ENCODE data around the gene PKN2.

Gene PKN2

DNA sequence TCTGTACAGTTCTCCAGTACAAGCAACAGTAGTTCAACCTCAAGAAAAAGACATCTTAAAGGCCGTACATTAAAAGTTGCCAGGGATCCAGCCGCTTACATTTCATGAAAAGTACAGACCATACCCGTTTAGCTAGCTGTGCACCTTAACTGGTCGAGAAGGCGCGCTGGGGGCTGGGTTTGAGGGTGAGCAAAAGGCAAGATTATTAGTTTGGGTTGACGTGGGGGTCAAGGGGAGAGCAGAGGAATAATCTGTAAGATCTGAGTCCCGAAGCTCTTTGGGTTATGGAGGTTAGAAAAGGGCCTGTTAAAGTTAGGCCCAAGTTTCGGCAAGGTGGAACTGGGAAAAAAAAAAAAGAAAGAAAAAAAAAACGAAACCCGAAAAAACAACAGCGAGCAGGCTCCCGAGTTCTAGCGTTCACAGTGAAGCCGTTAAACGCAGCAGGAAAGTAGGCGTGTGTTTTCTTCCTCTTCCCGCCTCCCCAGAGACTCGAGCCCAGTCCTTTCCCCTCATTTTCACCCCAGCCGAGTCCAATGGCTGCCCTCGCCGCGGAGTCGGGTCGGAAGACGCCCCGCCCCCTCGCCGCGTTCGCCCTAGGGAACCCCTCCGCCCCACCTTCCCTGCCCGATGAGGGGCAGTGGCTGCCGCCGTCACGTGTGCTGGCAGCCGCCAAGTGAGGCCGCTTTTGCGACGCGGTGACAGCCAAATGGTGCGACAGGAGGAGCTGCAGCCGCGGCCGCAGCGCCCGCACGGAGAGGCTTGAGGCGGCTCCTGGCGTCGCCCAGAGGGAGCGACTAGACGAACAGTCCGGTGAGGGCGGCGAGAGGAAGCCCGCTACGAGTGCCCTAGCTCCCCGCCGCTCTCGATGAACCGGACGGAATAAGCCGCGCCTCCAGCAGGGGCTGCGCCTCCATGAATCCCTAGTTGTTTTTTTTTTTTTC lies at the start of gene PKN2:
Gene PKN2, plus strand, starts transcription at position 733 of the 941 bp plus-strand sequence. CDS start 308 bp downstream, outside the sequence.
- DNase-seq = peak; percentile 94 to 96

GRCh38 chr1:88634538-88634937 lies 49.5 kb upstream of the PKN2 start:
- DNase-seq = no peak

GRCh38 chr1:88640060-88640459 lies 44.0 kb upstream of the PKN2 start:
- DNase-seq = no peak

- no peak for DNase-seq
Observed at GRCh38 chr1:88645886-88646285, 38.2 kb upstream of the PKN2 start.

DNA sequence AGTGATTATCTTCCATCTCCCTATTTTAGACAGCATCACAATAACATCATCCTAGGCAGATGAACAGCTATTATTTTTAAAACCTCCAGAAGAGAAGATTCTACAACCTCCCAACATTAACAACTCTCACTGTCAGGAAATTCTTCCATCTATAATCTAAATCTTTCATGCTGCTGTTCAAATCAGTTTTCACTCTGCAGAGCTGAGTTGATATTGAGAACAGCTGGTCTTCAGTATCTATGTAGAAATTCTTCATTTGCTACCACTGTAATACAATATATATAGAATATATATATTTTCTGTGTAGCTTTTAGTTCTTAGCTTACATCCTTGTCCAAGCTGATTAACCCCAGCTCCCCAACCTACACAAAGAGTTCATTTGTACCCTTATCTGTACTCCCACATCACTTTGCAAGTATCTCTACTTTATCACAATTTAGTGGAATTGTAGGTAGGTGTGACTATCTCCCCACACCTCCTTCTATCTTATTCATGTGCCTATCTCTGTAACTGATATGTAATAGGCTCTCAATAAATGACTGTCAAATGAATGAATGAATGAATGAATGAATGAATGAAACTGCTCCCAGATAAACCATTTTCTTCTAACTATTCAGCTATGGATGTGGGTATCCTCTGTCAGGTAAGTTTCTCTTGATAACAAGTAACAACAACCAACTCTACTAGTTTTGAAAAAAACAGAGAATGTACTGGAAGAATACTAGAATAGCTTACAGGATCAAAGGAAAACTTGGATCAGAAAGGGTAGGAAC lies 37.4 kb upstream of the PKN2 start:
- no peak for DNase-seq

DNA sequence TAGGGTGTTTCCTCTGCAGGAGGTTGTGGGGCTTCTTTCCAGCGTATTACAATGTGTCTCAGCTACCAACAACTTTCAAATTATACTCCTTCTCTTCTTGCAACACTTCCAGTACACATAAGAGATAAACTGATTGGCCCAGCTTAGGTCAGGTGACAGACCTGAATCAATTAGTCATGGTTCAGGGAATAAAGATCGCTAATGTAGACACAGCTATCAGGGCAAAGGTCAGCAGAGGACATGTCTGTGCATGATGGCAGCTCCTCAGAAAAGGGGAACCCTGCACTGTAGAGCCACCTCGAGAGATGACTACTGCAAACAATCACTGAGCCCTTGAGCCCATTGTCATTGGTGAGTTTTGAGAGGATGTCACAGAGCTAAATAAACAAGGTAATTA lies 36.8 kb upstream of the PKN2 start:
- no peak for DNase-seq

- no peak for DNase-seq
Observed at GRCh38 chr1:88647749-88648415, 36.2 kb upstream of the PKN2 start.

DNA sequence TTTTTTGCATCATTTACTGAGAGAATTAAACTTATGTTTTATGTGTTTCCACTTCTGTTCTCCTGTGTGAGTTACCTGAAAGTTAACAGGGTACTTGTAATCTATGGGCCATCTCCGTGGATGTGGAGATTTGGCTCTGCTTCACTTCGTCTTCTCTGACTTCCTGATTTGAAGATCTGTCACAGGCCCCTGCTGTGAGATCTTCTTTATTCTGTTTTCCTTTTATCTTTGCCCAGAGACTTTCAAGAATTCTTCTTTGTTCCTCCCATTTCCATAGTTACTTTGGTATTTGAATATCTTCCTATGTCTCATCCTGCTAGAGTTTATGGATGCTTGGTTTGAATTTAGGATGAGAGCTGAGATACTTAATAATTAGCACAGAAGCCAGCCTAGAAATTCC lies 35.4 kb upstream of the PKN2 start:
- DNase-seq = no peak

- no peak for DNase-seq
Observed at GRCh38 chr1:88649932-88650331, 34.1 kb upstream of the PKN2 start.

- no peak for DNase-seq
Observed at GRCh38 chr1:88650676-88651418, 33.2 kb upstream of the PKN2 start.

GRCh38 chr1:88655140-88655539 lies 28.9 kb upstream of the PKN2 start:
- no peak for DNase-seq

DNA sequence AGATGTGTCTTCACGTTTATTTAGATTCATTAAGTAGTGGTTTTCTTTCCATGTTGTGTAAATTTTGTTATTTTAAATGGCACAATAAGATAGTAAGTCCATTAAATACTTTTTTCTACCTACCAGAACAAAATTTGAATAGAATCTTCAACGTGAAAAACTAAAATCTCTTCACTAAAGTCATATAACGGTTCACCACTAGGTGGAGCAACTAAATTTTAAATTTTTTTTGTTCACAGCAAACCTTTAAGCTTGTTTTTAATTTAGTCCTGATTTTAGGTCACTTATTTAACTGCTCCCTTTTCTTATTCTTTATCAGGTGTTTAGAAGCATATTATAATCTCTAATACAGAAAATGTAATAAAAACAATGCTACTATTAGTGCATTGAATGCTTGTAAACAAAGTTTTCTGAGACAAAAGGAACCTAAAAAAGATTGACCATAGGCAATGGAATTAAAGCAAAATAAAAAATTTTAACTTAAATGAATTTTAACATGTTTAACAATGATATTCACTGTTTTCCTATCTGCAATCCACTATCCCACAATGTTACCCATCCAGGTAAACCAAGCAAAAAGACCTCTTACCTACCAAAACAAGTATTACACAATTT lies 28.3 kb upstream of the PKN2 start:
- peak in 1 of 2 donors; percentile 31 for DNase-seq

DNA sequence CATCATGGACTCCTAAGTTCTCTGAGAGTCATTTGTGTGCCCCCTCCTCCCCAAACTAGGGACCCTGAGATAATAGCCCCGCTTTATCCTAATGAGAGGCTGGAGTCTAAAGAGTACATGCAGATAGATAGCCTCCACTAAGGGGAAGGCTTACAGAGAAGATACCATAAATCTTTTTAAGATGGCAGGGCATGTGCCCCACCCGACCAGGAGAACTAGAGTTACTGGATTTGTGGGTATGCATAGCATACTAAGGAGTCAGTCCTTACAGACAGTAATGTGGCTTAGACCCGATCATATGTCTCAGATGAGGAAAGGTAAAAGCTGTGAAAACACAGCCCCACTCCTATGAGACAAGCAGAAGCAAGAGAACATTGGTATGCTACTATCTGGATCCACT lies 25.7 kb upstream of the PKN2 start:
- DNase-seq = no peak

GRCh38 chr1:88659552-88659951 lies 24.5 kb upstream of the PKN2 start:
- no peak for DNase-seq

DNA sequence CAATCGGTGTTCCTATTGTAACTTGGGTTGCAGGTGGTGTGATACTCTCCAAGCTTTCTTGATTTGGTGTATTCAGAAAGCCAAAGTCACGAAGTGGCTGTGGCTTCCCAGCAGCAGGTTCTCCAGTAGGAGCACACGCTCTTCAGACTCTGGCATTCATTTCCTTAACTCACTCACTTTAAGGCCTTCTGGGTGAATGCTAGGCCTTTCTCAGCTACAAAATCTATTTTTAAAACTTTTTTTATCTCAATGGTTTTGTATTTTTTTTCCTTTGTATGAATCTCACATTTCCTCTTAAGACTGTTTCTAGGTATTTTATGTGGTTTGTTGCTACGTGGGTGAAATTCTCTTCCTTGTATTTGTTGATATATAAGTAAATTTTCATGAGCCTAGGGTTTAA lies 22.9 kb upstream of the PKN2 start:
- DNase-seq = no peak

DNA sequence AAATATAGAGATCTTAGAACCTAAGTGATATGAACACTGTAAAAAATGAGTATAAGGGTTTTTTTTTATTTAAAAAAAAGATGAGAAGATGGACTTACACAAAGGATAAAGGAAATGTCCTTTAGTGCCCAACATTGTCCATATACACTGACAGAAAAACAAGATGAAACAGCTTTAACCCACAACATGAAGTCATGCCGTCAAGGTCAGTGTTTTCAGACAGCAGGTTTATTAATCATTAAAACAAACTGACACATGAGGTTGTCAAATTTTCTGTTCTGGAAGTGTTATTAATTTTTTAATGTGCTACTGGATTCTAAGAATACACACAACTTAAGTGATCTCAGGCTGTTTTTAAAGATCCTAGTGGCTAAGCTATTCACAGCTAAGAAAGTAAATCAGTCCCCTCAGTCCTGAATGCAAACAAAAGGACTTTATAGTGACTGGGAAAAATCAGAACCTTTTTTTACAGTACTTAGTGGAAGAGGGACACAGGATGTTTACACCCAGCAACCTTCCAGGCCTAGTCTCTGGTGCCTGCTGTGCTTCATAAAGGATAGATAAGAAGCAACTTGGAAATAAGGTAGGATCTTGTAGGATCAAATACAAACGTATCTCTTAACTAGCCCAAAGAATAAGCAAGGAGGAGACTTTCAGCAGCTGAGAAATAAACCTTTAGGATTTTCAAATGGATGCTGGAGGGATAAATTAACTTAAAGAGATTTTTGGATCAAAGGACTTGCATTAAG lies 21.9 kb upstream of the PKN2 start:
- no peak for DNase-seq

- DNase-seq = no peak
Observed at GRCh38 chr1:88662723-88663122, 21.4 kb upstream of the PKN2 start.

GRCh38 chr1:88668405-88668804 lies 15.7 kb upstream of the PKN2 start:
- no peak for DNase-seq

GRCh38 chr1:88670462-88670861 lies 13.6 kb upstream of the PKN2 start:
- no peak for DNase-seq

DNA sequence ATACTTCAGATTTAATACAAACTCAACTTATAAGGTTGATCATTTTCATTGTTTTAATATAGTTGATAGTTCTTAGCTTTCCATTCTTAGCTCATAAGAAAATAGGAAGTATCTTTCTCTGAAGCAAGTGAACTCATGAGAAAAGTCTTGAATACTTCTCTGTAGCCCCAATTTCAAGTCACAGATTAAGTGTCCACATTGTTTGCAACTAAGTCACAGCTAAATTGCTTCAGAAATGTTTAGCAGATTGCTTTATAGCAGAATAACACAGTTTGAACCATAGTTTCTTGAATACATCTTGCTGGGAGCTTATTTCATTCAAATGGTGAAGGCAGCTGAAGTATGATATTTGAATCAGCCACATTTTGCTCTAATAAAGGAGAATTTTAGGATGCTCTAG lies 10.6 kb upstream of the PKN2 start:
- no peak for DNase-seq

DNA sequence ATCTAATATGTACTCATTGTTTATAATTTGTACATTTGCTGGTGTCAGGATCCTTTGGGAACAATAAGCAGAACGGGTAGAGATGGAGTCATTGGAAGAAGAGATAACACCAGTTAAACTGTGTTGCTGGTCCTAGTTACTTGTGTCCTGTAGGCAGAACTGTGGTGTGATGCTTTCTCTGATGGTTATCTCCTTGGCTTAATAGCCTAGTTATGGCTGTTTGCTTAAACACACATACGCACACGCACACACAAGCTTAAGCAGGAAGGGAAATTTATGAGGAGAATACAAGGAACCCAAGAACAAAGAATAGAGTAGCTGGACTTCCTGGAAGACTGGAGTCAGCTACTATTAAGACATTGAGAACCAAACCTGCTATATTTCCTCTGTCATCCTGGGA lies 5.7 kb upstream of the PKN2 start:
- no peak for DNase-seq
